GM23248 (cell line): ENCODE measurements around the gene PHACTR3. TPM values are rescaled to one million over a fixed set of nuclear protein-coding genes. Genes with fewer than 3 reads are reported as not detected.

Source experiments
- DNase-seq: peaks from one replicate; pipeline ENCODE4 v3.0.0-alpha.2; 2015
- H2AFZ ChIP-seq: fragments of 200-600 bp; sonication (generic); 2 replicates; pipeline ENCODE4 v1.6.1; 2016; ENCODE audit warnings: antibody characterized with exemption
- H3F3A ChIP-seq: fragments of 200-600 bp; sonication (generic); 2 replicates; pipeline ENCODE4 v1.6.1; 2016; ENCODE audit warnings: mild to moderate bottlenecking, antibody characterized with exemption, mixed run types; ENCODE audit not compliant: insufficient read depth
- H3K27ac ChIP-seq: fragments of 200-600 bp; sonication (generic); 2 replicates; pipeline ENCODE4 v1.5.1; 2016; ENCODE audit warnings: mild to moderate bottlenecking
- H3K27me3 ChIP-seq: fragments of 200-600 bp; sonication (generic); replicated peaks from 2 replicates; pipeline ENCODE4 v1.6.1; 2016; ENCODE audit warnings: mild to moderate bottlenecking; ENCODE audit not compliant: insufficient read depth
- H3K36me3 ChIP-seq: fragments of 200-600 bp; sonication (generic); 2 replicates; pipeline ENCODE4 v1.6.1; 2016; ENCODE audit warnings: low read depth, mild to moderate bottlenecking
- H3K4me1 ChIP-seq: fragments of 200-600 bp; sonication (generic); 2 replicates; pipeline ENCODE4 v1.6.1; 2016; ENCODE audit warnings: mild to moderate bottlenecking; ENCODE audit not compliant: insufficient read depth
- H3K4me2 ChIP-seq: fragments of 200-600 bp; sonication (generic); one replicate; pipeline ENCODE4 v1.6.1; 2016; ENCODE audit warnings: mild to moderate bottlenecking; ENCODE audit not compliant: unreplicated experiment
- H3K4me3 ChIP-seq: fragments of 200-600 bp; sonication (generic); 2 replicates; pipeline ENCODE4 v1.5.1; 2016; ENCODE audit warnings: mild to moderate bottlenecking
- H3K79me2 ChIP-seq: fragments of 200-600 bp; sonication (generic); 2 replicates; pipeline ENCODE4 v1.6.1; 2016; ENCODE audit warnings: mild to moderate bottlenecking; ENCODE audit not compliant: insufficient read depth
- H3K9ac ChIP-seq: fragments of 200-600 bp; sonication (generic); 2 replicates; pipeline ENCODE4 v1.6.1; 2016; ENCODE audit warnings: mild to moderate bottlenecking
- H3K9me2 ChIP-seq: fragments of 200-600 bp; sonication (generic); 2 replicates; pipeline ENCODE4 v1.6.1; 2016; ENCODE audit warnings: mixed run types, mild to moderate bottlenecking, moderate library complexity; ENCODE audit not compliant: insufficient read depth
- H3K9me3 ChIP-seq: fragments of 200-600 bp; sonication (generic); one replicate; pipeline ENCODE4 v1.6.1; 2017; ENCODE audit warnings: low read depth
- H4K20me1 ChIP-seq: fragments of 200-600 bp; sonication (generic); 2 replicates; pipeline ENCODE4 v1.6.0; 2016; ENCODE audit not compliant: insufficient read depth
- EZH2 ChIP-seq: fragments of 200-600 bp; sonication (generic); IDR thresholded peaks from 2 replicates; pipeline ENCODE4 v1.6.1; 2018; ENCODE audit warnings: antibody characterized with exemption, mild to moderate bottlenecking; ENCODE audit not compliant: insufficient read depth, poor library complexity, severe bottlenecking
- EZH2phosphoT487 ChIP-seq: fragments of 200-600 bp; sonication (generic); IDR thresholded peaks from 2 replicates; pipeline ENCODE4 v1.6.1; 2018; ENCODE audit warnings: antibody characterized with exemption, moderate library complexity, mild to moderate bottlenecking, low read depth; ENCODE audit not compliant: insufficient read depth
- WGBS, 2 experiments: methylation state at CpG; one replicate each; pipeline ENCODE4 v1.1.6; 2015 to 2017; ENCODE audit warnings: low lambda C conversion rate in 2 of 2, low coverage in 1 of 2; ENCODE audit errors: missing lambda C conversion rate in 2 of 2; 5-methylcytosine and 5-hydroxymethylcytosine counted together
- in situ Hi-C: fragments of 300-500 bp; cut with MboI; formaldehyde crosslinking; loops from 2 replicates; pipeline ENCODE4 v1.15.0; 2020
- polyA plus RNA-seq: library from polyadenylated mRNA; unstranded; fragments of >200 nt; fragmentation: Nextera tagmentation; extraction: Ambion mirVana; gene quantifications from 2 replicates; pipeline ENCODE4 v1.2.1, GENCODE V29; 2016
- total RNA-seq: library from RNA; depleted of rRNA; stranded (reverse); fragments of >200 nt; shearing (Covaris generic); gene quantifications from 2 replicates; pipeline ENCODE4 v1.2.3, GENCODE V29; 2014

PHACTR3 gene
- total and polyA plus RNA-seq, 2 experiments from 2014 or later, result not detected

- 18% methylated on average over 53 to 78 of the region's 88 CpGs for WGBS, 2 experiments
- no peak overlapping the region for H3K9ac ChIP-seq
- no peaks in the 10 kb centered on the region for H3F3A ChIP-seq
- H3K27ac ChIP-seq, result no peak overlapping the region
- no peaks in the 10 kb centered on the region for H3K36me3 ChIP-seq
- H4K20me1 ChIP-seq, result no peaks in the 10 kb centered on the region
- H2AFZ ChIP-seq, result no peak overlapping the region
- no peak overlapping the region for H3K4me3 ChIP-seq
- DNase-seq, result peak; percentile 15
- no peaks in the 10 kb centered on the region for H3K79me2 ChIP-seq
- no peaks in the 10 kb centered on the region for H3K9me3 ChIP-seq
- no peaks in the 10 kb centered on the region for H3K4me1 ChIP-seq
- in situ Hi-C loops, result no loop called here
- peaks cover 22% of the 10 kb centered on the region for H3K27me3 ChIP-seq
- no peak for TF ChIP-seq EZH2phosphoT487
- no peak for TF ChIP-seq EZH2
- no peaks in the 10 kb centered on the region for H3K9me2 ChIP-seq
- no peak overlapping the region for H3K4me2 ChIP-seq
These were observed 631 bp downstream of the PHACTR3 start for GRCh38 chr20:59604741-59605600.

- in situ Hi-C loops, result no loop called here
- no peak overlapping the region for H2AFZ ChIP-seq
- H3K4me2 ChIP-seq, result no peak overlapping the region
- no peak overlapping the region for H3K4me3 ChIP-seq
- peaks cover 16% of the 10 kb centered on the region for H3K27me3 ChIP-seq
- DNase-seq, result no peak
- no peaks in the 10 kb centered on the region for H3K79me2 ChIP-seq
- H3K36me3 ChIP-seq, result no peaks in the 10 kb centered on the region
- no peaks in the 10 kb centered on the region for H3K9me2 ChIP-seq
- H4K20me1 ChIP-seq, result no peaks in the 10 kb centered on the region
- H3K9ac ChIP-seq, result no peak overlapping the region
- TF ChIP-seq EZH2phosphoT487 (no peak), EZH2 (no peak)
- 54 to 61% methylated on average over 21 to 26 of the region's 26 CpGs for WGBS, 2 experiments
- no peaks in the 10 kb centered on the region for H3K9me3 ChIP-seq
- H3F3A ChIP-seq, result no peaks in the 10 kb centered on the region
- H3K27ac ChIP-seq, result no peak overlapping the region
- H3K4me1 ChIP-seq, result no peaks in the 10 kb centered on the region
These were observed 1.4 kb downstream of the PHACTR3 start for GRCh38 chr20:59605601-59606364.

GRCh38 chr20:59606566-59606965, 2.2 kb downstream of the PHACTR3 start:
- Histone ChIP-seq H3K27me3 (peaks cover 9% of the 10 kb centered on the region), H3F3A (no peaks in the 10 kb centered on the region), H3K9me3 (no peaks in the 10 kb centered on the region), H3K4me3 (no peak overlapping the region), H3K4me1 (no peaks in the 10 kb centered on the region), H3K9ac (no peak overlapping the region), H3K79me2 (no peaks in the 10 kb centered on the region), H3K27ac (no peak overlapping the region), H3K36me3 (no peaks in the 10 kb centered on the region), H4K20me1 (no peaks in the 10 kb centered on the region), H3K4me2 (no peak overlapping the region), H2AFZ (no peak overlapping the region), H3K9me2 (no peaks in the 10 kb centered on the region)
- no peak for TF ChIP-seq EZH2
- no peak for TF ChIP-seq EZH2phosphoT487
- WGBS, 2 experiments, result 66 to 76% methylated on average over 3 to 4 of the region's 4 CpGs
- no peak for DNase-seq
- in situ Hi-C loops, result no loop called here

GRCh38 chr20:59608396-59608795, 4.1 kb downstream of the PHACTR3 start:
- Histone ChIP-seq H3K9me3 (no peaks in the 10 kb centered on the region), H3K9ac (no peak overlapping the region), H3K27me3 (peaks cover 4% of the 10 kb centered on the region), H3K4me2 (no peak overlapping the region), H3K36me3 (no peaks in the 10 kb centered on the region), H3K27ac (no peak overlapping the region), H3K4me1 (no peaks in the 10 kb centered on the region), H3K79me2 (no peaks in the 10 kb centered on the region), H3K9me2 (no peaks in the 10 kb centered on the region), H3F3A (no peaks in the 10 kb centered on the region), H3K4me3 (no peak overlapping the region), H2AFZ (no peak overlapping the region), H4K20me1 (no peaks in the 10 kb centered on the region)
- DNase-seq, result no peak
- in situ Hi-C loops, result no loop called here
- TF ChIP-seq EZH2phosphoT487 (no peak), EZH2 (no peak)
- 43 to 62% methylated on average over 6 of the region's 6 CpGs for WGBS, 2 experiments
